ENCODE results near the gene ETF1.

Gene ETF1

GRCh38 chr5:138468966-138469539 lies 74.0 kb downstream of the ETF1 start:
- Histone ChIP-seq H2BK120ac (ENCODE audit: insufficient read depth, low read length, poor library complexity) (no peak overlapping the region), H3K14ac (ENCODE audit: low read length) (no peak overlapping the region), H3K18ac (ENCODE audit: low read length) (no peak overlapping the region), H2AK5ac (ENCODE audit: low read length) (no peak overlapping the region), H3K4ac (ENCODE audit: low read depth, low read length) (no peak overlapping the region), H2AFZ (ENCODE audit: insufficient read depth, low read length, poor library complexity) (no peak overlapping the region), H3K9ac (ENCODE audit: low read length) (no peak overlapping the region), H3K36me3 (ENCODE audit: control insufficient read depth in 1 of 2, insufficient read depth in 2 of 2, low read length in 2 of 2) (peaks cover 7 to 10% of the 10 kb centered on the region in 2 experiments), H3K4me2 (ENCODE audit: low read length) (no peak overlapping the region), H4K91ac (ENCODE audit: low read depth, low read length) (no peak overlapping the region), H2BK12ac (ENCODE audit: low read length) (no peak overlapping the region), H2BK5ac (ENCODE audit: low read depth, low read length, poor library complexity) (no peak overlapping the region), H3K9me3 (ENCODE audit: insufficient read depth, low read depth, low read length) (peaks cover 3% of the 10 kb centered on the region), H3K79me2 (ENCODE audit: control insufficient read depth, insufficient read depth, low read length, poor library complexity) (no peaks in the 10 kb centered on the region), H4K12ac (ENCODE audit: low read depth, low read length) (no peak overlapping the region), H3K27me3 (ENCODE audit: insufficient read depth, low read length) (no peaks in the 10 kb centered on the region), H3K79me1 (ENCODE audit: low read length) (peaks cover 8% of the 10 kb centered on the region), H4K8ac (ENCODE audit: low read depth, low read length) (no peak overlapping the region), H3K4me3 (ENCODE audit: low read depth, low read length) (no peak overlapping the region), H3K4me1 (ENCODE audit: control insufficient read depth in 1 of 2, insufficient read depth in 2 of 2, low read length in 2 of 2) (peaks cover 7 to 9% of the 10 kb centered on the region in 2 experiments), H3K23ac (ENCODE audit: low read length) (no peak overlapping the region), H3K27ac (ENCODE audit: low read depth, low read length) (no peak overlapping the region)
- peak in 1 of 2 donors; percentile 69 for DNase-seq
- WGBS (ENCODE audit: extremely low coverage, insufficient coverage, insufficient read length) = no CpG with 5 or more reads among the region's 8 CpGs

GRCh38 chr5:138468133-138468965 lies 74.7 kb downstream of the ETF1 start:
- H3K9me3 ChIP-seq (ENCODE audit: insufficient read depth, low read depth, low read length) = peaks cover 3% of the 10 kb centered on the region
- H3K36me3 ChIP-seq (ENCODE audit: control insufficient read depth in 1 of 2, insufficient read depth in 2 of 2, low read length in 2 of 2) = peaks cover 7 to 10% of the 10 kb centered on the region in 2 experiments
- no peak overlapping the region for H4K91ac ChIP-seq (ENCODE audit: low read depth, low read length)
- H4K12ac ChIP-seq (ENCODE audit: low read depth, low read length) = no peak overlapping the region
- DNase-seq = peak in 1 of 2 donors; percentile 51
- H2BK120ac ChIP-seq (ENCODE audit: insufficient read depth, low read length, poor library complexity) = no peak overlapping the region
- no peak overlapping the region for H3K4me3 ChIP-seq (ENCODE audit: low read depth, low read length)
- no peak overlapping the region for H3K23ac ChIP-seq (ENCODE audit: low read length)
- H2AFZ ChIP-seq (ENCODE audit: insufficient read depth, low read length, poor library complexity) = no peak overlapping the region
- no peak overlapping the region for H3K27ac ChIP-seq (ENCODE audit: low read depth, low read length)
- H2AK5ac ChIP-seq (ENCODE audit: low read length) = no peak overlapping the region
- H2BK12ac ChIP-seq (ENCODE audit: low read length) = no peak overlapping the region
- H3K4me1 ChIP-seq (ENCODE audit: control insufficient read depth in 1 of 2, insufficient read depth in 2 of 2, low read length in 2 of 2) = peaks cover 7 to 9% of the 10 kb centered on the region in 2 experiments
- WGBS (ENCODE audit: extremely low coverage, insufficient coverage, insufficient read length) = no CpG with 5 or more reads among the region's 7 CpGs
- H4K8ac ChIP-seq (ENCODE audit: low read depth, low read length) = no peak overlapping the region
- H3K14ac ChIP-seq (ENCODE audit: low read length) = no peak overlapping the region
- no peak overlapping the region for H2BK5ac ChIP-seq (ENCODE audit: low read depth, low read length, poor library complexity)
- no peak overlapping the region for H3K4me2 ChIP-seq (ENCODE audit: low read length)
- H3K79me2 ChIP-seq (ENCODE audit: control insufficient read depth, insufficient read depth, low read length, poor library complexity) = peaks cover 4% of the 10 kb centered on the region
- H3K9ac ChIP-seq (ENCODE audit: low read length) = no peak overlapping the region
- peaks cover 11% of the 10 kb centered on the region for H3K79me1 ChIP-seq (ENCODE audit: low read length)
- H3K4ac ChIP-seq (ENCODE audit: low read depth, low read length) = no peak overlapping the region
- H3K27me3 ChIP-seq (ENCODE audit: insufficient read depth, low read length) = no peaks in the 10 kb centered on the region
- H3K18ac ChIP-seq (ENCODE audit: low read length) = no peak overlapping the region

- Histone ChIP-seq H3K79me2 (ENCODE audit: control insufficient read depth, insufficient read depth, low read length, poor library complexity) (peaks cover 4% of the 10 kb centered on the region), H3K4me2 (ENCODE audit: low read length) (no peak overlapping the region), H4K12ac (ENCODE audit: low read depth, low read length) (no peak overlapping the region), H3K23ac (ENCODE audit: low read length) (no peak overlapping the region), H4K8ac (ENCODE audit: low read depth, low read length) (no peak overlapping the region), H3K79me1 (ENCODE audit: low read length) (peaks cover 11% of the 10 kb centered on the region), H3K27me3 (ENCODE audit: insufficient read depth, low read length) (no peaks in the 10 kb centered on the region), H2AFZ (ENCODE audit: insufficient read depth, low read length, poor library complexity) (no peak overlapping the region), H3K4me1 (ENCODE audit: control insufficient read depth in 1 of 2, insufficient read depth in 2 of 2, low read length in 2 of 2) (peaks cover 7 to 10% of the 10 kb centered on the region in 2 experiments), H3K4ac (ENCODE audit: low read depth, low read length) (no peak overlapping the region), H2BK120ac (ENCODE audit: insufficient read depth, low read length, poor library complexity) (no peak overlapping the region), H3K27ac (ENCODE audit: low read depth, low read length) (no peak overlapping the region), H3K9me3 (ENCODE audit: insufficient read depth, low read depth, low read length) (peaks cover 3% of the 10 kb centered on the region), H2BK5ac (ENCODE audit: low read depth, low read length, poor library complexity) (no peak overlapping the region), H3K36me3 (ENCODE audit: control insufficient read depth in 1 of 2, insufficient read depth in 2 of 2, low read length in 2 of 2) (peaks cover 7 to 10% of the 10 kb centered on the region in 2 experiments), H3K9ac (ENCODE audit: low read length) (no peak overlapping the region), H3K18ac (ENCODE audit: low read length) (no peak overlapping the region), H3K14ac (ENCODE audit: low read length) (no peak overlapping the region), H3K4me3 (ENCODE audit: low read depth, low read length) (no peak overlapping the region), H2AK5ac (ENCODE audit: low read length) (no peak overlapping the region), H2BK12ac (ENCODE audit: low read length) (no peak overlapping the region), H4K91ac (ENCODE audit: low read depth, low read length) (no peak overlapping the region)
- peak in 1 of 2 donors; percentile 18 for DNase-seq
- no CpG with 5 or more reads among the region's 14 CpGs for WGBS (ENCODE audit: extremely low coverage, insufficient coverage, insufficient read length)
These were observed 75.3 kb downstream of the ETF1 start for GRCh38 chr5:138467711-138468132.

- Histone ChIP-seq H3K4me1 (ENCODE audit: control insufficient read depth in 1 of 2, insufficient read depth in 2 of 2, low read length in 2 of 2) (peaks cover 7 to 10% of the 10 kb centered on the region in 2 experiments), H4K91ac (ENCODE audit: low read depth, low read length) (no peak overlapping the region), H3K27ac (ENCODE audit: low read depth, low read length) (no peak overlapping the region), H4K8ac (ENCODE audit: low read depth, low read length) (no peak overlapping the region), H3K27me3 (ENCODE audit: insufficient read depth, low read length) (no peaks in the 10 kb centered on the region), H3K9ac (ENCODE audit: low read length) (no peak overlapping the region), H3K4ac (ENCODE audit: low read depth, low read length) (no peak overlapping the region), H3K23ac (ENCODE audit: low read length) (no peak overlapping the region), H3K18ac (ENCODE audit: low read length) (no peak overlapping the region), H3K4me3 (ENCODE audit: low read depth, low read length) (no peak overlapping the region), H3K9me3 (ENCODE audit: insufficient read depth, low read depth, low read length) (peaks cover 3% of the 10 kb centered on the region), H2BK5ac (ENCODE audit: low read depth, low read length, poor library complexity) (no peak overlapping the region), H3K36me3 (ENCODE audit: control insufficient read depth in 1 of 2, insufficient read depth in 2 of 2, low read length in 2 of 2) (peaks cover 7 to 10% of the 10 kb centered on the region in 2 experiments), H3K79me1 (ENCODE audit: low read length) (peaks cover 11% of the 10 kb centered on the region), H2AFZ (ENCODE audit: insufficient read depth, low read length, poor library complexity) (no peak overlapping the region), H2BK12ac (ENCODE audit: low read length) (no peak overlapping the region), H3K79me2 (ENCODE audit: control insufficient read depth, insufficient read depth, low read length, poor library complexity) (peaks cover 4% of the 10 kb centered on the region), H3K4me2 (ENCODE audit: low read length) (peak overlapping the region; percentile 98), H4K12ac (ENCODE audit: low read depth, low read length) (no peak overlapping the region), H2AK5ac (ENCODE audit: low read length) (no peak overlapping the region), H2BK120ac (ENCODE audit: insufficient read depth, low read length, poor library complexity) (no peak overlapping the region), H3K14ac (ENCODE audit: low read length) (no peak overlapping the region)
- DNase-seq = peak in 1 of 2 donors; percentile 16
- no CpG with 5 or more reads among the region's 45 CpGs for WGBS (ENCODE audit: extremely low coverage, insufficient coverage, insufficient read length)
These were observed 75.9 kb downstream of the ETF1 start for GRCh38 chr5:138466900-138467710.

All from trophoblast cell (in vitro differentiated cells and primary cell).